ENCODE measurements around the gene SOX9. TPM values are rescaled to one million over a fixed set of nuclear protein-coding genes. Genes with fewer than 3 reads are reported as not detected.
"Not testable (repeated sequence)": the region's sequence is repeated elsewhere in the genome, so short reads cannot be mapped to it uniquely, and the experiment has no call there.

The SOX9 gene
- total RNA-seq, 2 experiments from 2014 or later = not detected

GRCh38 chr17:72141336-72141735, 20.5 kb downstream of the SOX9 start:
- Mint-ChIP-seq H3K36me3 (no peaks in the 10 kb centered on the region), H3K4me1 (ENCODE audit: low read depth) (no peaks in the 10 kb centered on the region), H3K4me3 (no peak overlapping the region), H3K27me3 (no peaks in the 10 kb centered on the region), H3K27ac (no peak overlapping the region), H3K9me3 (no peaks in the 10 kb centered on the region)
- ChIA-PET POLR2A (no interaction called here), CTCF (no interaction called here)
- no peak for DNase-seq
- intact Hi-C loops (cut with micrococcal nuclease) = no loop called here

- H3K36me3 Mint-ChIP-seq; POLR2A ChIA-PET; intact Hi-C loops (cut with micrococcal nuclease); CTCF ChIA-PET; H3K27me3 Mint-ChIP-seq; H3K27ac Mint-ChIP-seq; H3K4me3 Mint-ChIP-seq; H3K4me1 Mint-ChIP-seq (ENCODE audit: low read depth); H3K9me3 Mint-ChIP-seq; DNase-seq: not testable (repeated sequence)
These were observed 21.3 kb downstream of the SOX9 start for GRCh38 chr17:72142097-72142496.

- H3K9me3 Mint-ChIP-seq = no peaks in the 10 kb centered on the region
- no peak overlapping the region for H3K4me3 Mint-ChIP-seq
- ChIA-PET CTCF (no interaction called here), POLR2A (no interaction called here)
- no peaks in the 10 kb centered on the region for H3K36me3 Mint-ChIP-seq
- no peak overlapping the region for H3K27ac Mint-ChIP-seq
- H3K27me3 Mint-ChIP-seq = no peaks in the 10 kb centered on the region
- no peak for DNase-seq
- intact Hi-C loops (cut with micrococcal nuclease) = no loop called here
- H3K4me1 Mint-ChIP-seq (ENCODE audit: low read depth) = no peaks in the 10 kb centered on the region
These were observed 21.8 kb downstream of the SOX9 start for GRCh38 chr17:72142614-72143013.

- Mint-ChIP-seq H3K27me3 (no peaks in the 10 kb centered on the region), H3K9me3 (no peaks in the 10 kb centered on the region), H3K36me3 (no peaks in the 10 kb centered on the region), H3K27ac (no peak overlapping the region), H3K4me3 (no peak overlapping the region), H3K4me1 (ENCODE audit: low read depth) (no peaks in the 10 kb centered on the region)
- CTCF ChIA-PET = no interaction called here
- no peak for DNase-seq
- POLR2A ChIA-PET = no interaction called here
- intact Hi-C loops (cut with micrococcal nuclease) = no loop called here
These were observed 22.4 kb downstream of the SOX9 start for GRCh38 chr17:72143245-72143644.

GRCh38 chr17:72144101-72144500, 23.3 kb downstream of the SOX9 start:
- Mint-ChIP-seq H3K27ac (no peak overlapping the region), H3K4me1 (ENCODE audit: low read depth) (no peaks in the 10 kb centered on the region), H3K36me3 (no peaks in the 10 kb centered on the region), H3K9me3 (no peaks in the 10 kb centered on the region), H3K4me3 (no peak overlapping the region), H3K27me3 (no peaks in the 10 kb centered on the region)
- DNase-seq = no peak
- ChIA-PET POLR2A (no interaction called here), CTCF (no interaction called here)
- intact Hi-C loops (cut with micrococcal nuclease) = no loop called here

- Mint-ChIP-seq H3K4me1 (ENCODE audit: low read depth) (no peaks in the 10 kb centered on the region), H3K27ac (no peak overlapping the region)
- POLR2A ChIA-PET = no interaction called here
These were observed 24.7 kb downstream of the SOX9 start for GRCh38 chr17:72145562-72145961.

GRCh38 chr17:72145962-72146361, 25.1 kb downstream of the SOX9 start:
- Mint-ChIP-seq H3K4me3 (no peak overlapping the region), H3K9me3 (no peaks in the 10 kb centered on the region), H3K27ac (no peak overlapping the region), H3K36me3 (no peaks in the 10 kb centered on the region), H3K27me3 (peaks cover 2% of the 10 kb centered on the region), H3K4me1 (ENCODE audit: low read depth) (no peaks in the 10 kb centered on the region)
- ChIA-PET POLR2A (no interaction called here), CTCF (no interaction called here)
- DNase-seq = no peak
- intact Hi-C loops (cut with micrococcal nuclease) = no loop called here

More at GRCh38 chr17:72145562-72145961, 24.7 kb downstream of the SOX9 start:
- no peaks in the 10 kb centered on the region for H3K9me3 Mint-ChIP-seq
- peaks cover 2% of the 10 kb centered on the region for H3K27me3 Mint-ChIP-seq
- intact Hi-C loops (cut with micrococcal nuclease) = no loop called here
- DNase-seq = no peak
- H3K36me3 Mint-ChIP-seq = no peaks in the 10 kb centered on the region
- CTCF ChIA-PET = no interaction called here
- H3K4me3 Mint-ChIP-seq = no peak overlapping the region

GRCh38 chr17:72146371-72146770, 25.6 kb downstream of the SOX9 start:
- Mint-ChIP-seq H3K9me3 (no peaks in the 10 kb centered on the region), H3K4me3 (no peak overlapping the region), H3K4me1 (ENCODE audit: low read depth) (no peaks in the 10 kb centered on the region), H3K36me3 (no peaks in the 10 kb centered on the region), H3K27me3 (peaks cover 2% of the 10 kb centered on the region), H3K27ac (no peak overlapping the region)
- CTCF ChIA-PET = no interaction called here
- POLR2A ChIA-PET = no interaction called here
- DNase-seq = no peak
- intact Hi-C loops (cut with micrococcal nuclease) = no loop called here

- no peak overlapping the region for H3K27ac Mint-ChIP-seq
- H3K4me1 Mint-ChIP-seq (ENCODE audit: low read depth) = no peaks in the 10 kb centered on the region
- H3K36me3 Mint-ChIP-seq = no peaks in the 10 kb centered on the region
- intact Hi-C loops (cut with micrococcal nuclease) = no loop called here
- H3K27me3 Mint-ChIP-seq = peaks cover 5% of the 10 kb centered on the region
- no peak for DNase-seq
- POLR2A ChIA-PET = no interaction called here
- no peak overlapping the region for H3K4me3 Mint-ChIP-seq
- CTCF ChIA-PET = no interaction called here
- H3K9me3 Mint-ChIP-seq = no peaks in the 10 kb centered on the region
These were observed 30.0 kb downstream of the SOX9 start for GRCh38 chr17:72150632-72151460.

- H3K36me3 Mint-ChIP-seq = no peaks in the 10 kb centered on the region
- no peaks in the 10 kb centered on the region for H3K4me1 Mint-ChIP-seq (ENCODE audit: low read depth)
- intact Hi-C loops (cut with micrococcal nuclease) = no loop called here
- no peak overlapping the region for H3K4me3 Mint-ChIP-seq
- POLR2A ChIA-PET = no interaction called here
- CTCF ChIA-PET = no interaction called here
- peaks cover 5% of the 10 kb centered on the region for H3K27me3 Mint-ChIP-seq
- DNase-seq = no peak
- no peaks in the 10 kb centered on the region for H3K9me3 Mint-ChIP-seq
- H3K27ac Mint-ChIP-seq = no peak overlapping the region
These were observed 31.0 kb downstream of the SOX9 start for GRCh38 chr17:72151565-72152386.

GRCh38 chr17:72152387-72152929, 31.6 kb downstream of the SOX9 start:
- POLR2A ChIA-PET = no interaction called here
- no peaks in the 10 kb centered on the region for H3K36me3 Mint-ChIP-seq
- intact Hi-C loops (cut with micrococcal nuclease) = no loop called here

GRCh38 chr17:72158895-72159885, 38.4 kb downstream of the SOX9 start:
- H3K9me3 Mint-ChIP-seq = peaks cover 5% of the 10 kb centered on the region
- H3K4me3 Mint-ChIP-seq = no peak overlapping the region
- no peak overlapping the region for H3K27ac Mint-ChIP-seq
- DNase-seq = no peak
- no peaks in the 10 kb centered on the region for H3K36me3 Mint-ChIP-seq
- POLR2A ChIA-PET = no interaction called here
- intact Hi-C loops (cut with micrococcal nuclease) = no loop called here
- no peaks in the 10 kb centered on the region for H3K27me3 Mint-ChIP-seq
- CTCF ChIA-PET = no interaction called here
- no peaks in the 10 kb centered on the region for H3K4me1 Mint-ChIP-seq (ENCODE audit: low read depth)

More at GRCh38 chr17:72152387-72152929, 31.6 kb downstream of the SOX9 start:
- DNase-seq = no peak
- Mint-ChIP-seq H3K27me3 (peaks cover 5% of the 10 kb centered on the region), H3K27ac (no peak overlapping the region), H3K4me3 (no peak overlapping the region), H3K9me3 (no peaks in the 10 kb centered on the region), H3K4me1 (ENCODE audit: low read depth) (no peaks in the 10 kb centered on the region)
- CTCF ChIA-PET = no interaction called here
